ENCODE data around the gene RSPH4A. TPM values are rescaled to one million over a fixed set of nuclear protein-coding genes. Genes with fewer than 3 reads are reported as not detected.

Gene RSPH4A
- total and polyA plus RNA-seq, 9 of the 15 experiments (the other 6 are each of a cell fraction or from before 2014, with no cell fraction given), result 0.04 to 0.30 (median 0.11) TPM

DNA sequence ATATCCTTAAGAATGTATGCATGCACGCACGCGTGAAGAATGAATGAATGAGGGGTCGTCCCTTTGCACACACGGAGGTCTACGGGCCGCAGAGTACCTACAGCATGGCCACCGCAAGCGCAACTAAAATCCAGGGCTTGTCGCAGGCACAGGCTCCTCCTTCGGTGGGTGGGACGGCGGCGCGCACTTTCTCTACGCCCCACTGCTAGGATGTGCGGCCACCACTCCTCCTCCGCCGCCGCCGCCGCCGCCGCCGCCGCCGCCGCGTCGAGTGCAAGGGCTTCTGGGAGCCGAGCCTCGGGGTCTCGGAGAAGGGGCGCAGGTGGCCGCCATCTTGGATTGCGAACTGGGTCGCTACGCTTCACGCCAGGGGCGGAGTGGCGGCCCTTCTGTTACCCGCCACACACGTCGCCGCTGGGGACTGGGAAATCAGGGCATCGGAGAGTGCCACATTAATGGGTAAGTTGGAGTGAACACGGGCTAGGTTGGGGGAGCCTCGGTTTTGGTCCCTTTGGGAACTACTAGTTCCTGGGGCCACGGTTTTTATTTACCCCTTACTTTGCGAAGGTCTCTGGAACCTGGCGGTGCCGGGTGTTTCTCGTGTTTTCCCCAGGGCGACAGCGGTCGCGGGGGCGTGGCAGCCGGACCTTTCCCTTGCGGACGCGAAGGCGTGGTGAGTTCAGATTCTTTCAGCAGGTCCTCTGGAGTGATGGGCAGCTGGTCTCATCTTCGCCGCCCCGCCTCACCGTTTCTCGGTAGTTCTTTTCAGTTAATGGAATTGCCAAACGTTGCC lies 64.8 kb downstream of the RSPH4A start, which contains the start of gene KPNA5 (continued):
- TF ChIP-seq ZNF217 (CRISPR knock-in tag; IDR thresholded peaks at IDR 0.05) (no peak), RFX1 (IDR thresholded peaks at IDR 0.05) (peak; percentile 11; the same call in 1 of the 2 replicates), TRIM28 (IDR thresholded peaks at IDR 0.05) (no peak), ZNF395 (CRISPR knock-in tag; IDR thresholded peaks at IDR 0.05) (no peak), FOXA3 (CRISPR knock-in tag; conservative IDR thresholded peaks at IDR 0.05 in 1 of 2, IDR thresholded peaks at IDR 0.05 in 1 of 2) (0 out of 4 replicates have a peak, but pooled peaks of 1 of the 2 experiments have one; percentile 21), EHMT2 (IDR thresholded peaks at IDR 0.05) (no peak; the same call in 1 of the 2 replicates), SP1 (CRISPR knock-in tag; IDR thresholded peaks at IDR 0.05) (peak; percentile 66), TCF7 (IDR thresholded peaks at IDR 0.05; ENCODE audit: borderline replicate concordance) (no peak), ZNF263 (CRISPR knock-in tag; IDR thresholded peaks at IDR 0.05; ENCODE audit: borderline replicate concordance) (no peak), ZNF639 (CRISPR knock-in tag; conservative IDR thresholded peaks at IDR 0.05 in 1 of 2, IDR thresholded peaks at IDR 0.05 in 1 of 2) (peak in 1 of 2 experiments; percentile 87; a peak in 2 of 4 replicates), EWSR1 (IDR thresholded peaks at IDR 0.05; ENCODE audit: borderline replicate concordance, low read depth, partially characterized antibody) (no peak), NUFIP1 (IDR thresholded peaks at IDR 0.05; ENCODE audit: partially characterized antibody) (no peak), ATF6 (CRISPR knock-in tag; IDR thresholded peaks at IDR 0.05) (0 out of 2 replicates have a peak, but pooled peaks have one; percentile 6), FOXP1 (CRISPR knock-in tag; IDR thresholded peaks at IDR 0.05) (0 out of 2 replicates have a peak, but pooled peaks have one; percentile 60), ZNF75A (CRISPR knock-in tag; IDR thresholded peaks at IDR 0.05) (no peak), CHCHD3 (CRISPR knock-in tag; IDR thresholded peaks at IDR 0.05) (no peak), MTA3 (IDR thresholded peaks at IDR 0.05; ENCODE audit: borderline replicate concordance) (peak; percentile 69; the same call in 1 of the 2 replicates), FUS (optimal IDR thresholded peaks at IDR 0.05; ENCODE audit: low read depth, low read length) (no peak), MXD1 (CRISPR knock-in tag; IDR thresholded peaks at IDR 0.05; ENCODE audit: borderline replicate concordance, poor library complexity, severe bottlenecking) (no peak), ZNF41 (CRISPR knock-in tag; conservative IDR thresholded peaks at IDR 0.05) (no peak), ZBTB26 (CRISPR knock-in tag; IDR thresholded peaks at IDR 0.05) (no peak)

Data from K562 (cell line).